HG03025 (cell line): Measurements from ENCODE around the gene HTR1B.
A peak's percentile ranks its signal among the peaks of the same experiment; 100 is the strongest.

Experiments
- ATAC-seq: cut with Tn5 transposase; IDR thresholded peaks from one replicate; pipeline ENCODE4 v1.9.1; 2021; ENCODE audit warnings: mild to moderate bottlenecking, moderate library complexity; ENCODE audit not compliant: unreplicated experiment, low FRiP score

The HTR1B gene

DNA sequence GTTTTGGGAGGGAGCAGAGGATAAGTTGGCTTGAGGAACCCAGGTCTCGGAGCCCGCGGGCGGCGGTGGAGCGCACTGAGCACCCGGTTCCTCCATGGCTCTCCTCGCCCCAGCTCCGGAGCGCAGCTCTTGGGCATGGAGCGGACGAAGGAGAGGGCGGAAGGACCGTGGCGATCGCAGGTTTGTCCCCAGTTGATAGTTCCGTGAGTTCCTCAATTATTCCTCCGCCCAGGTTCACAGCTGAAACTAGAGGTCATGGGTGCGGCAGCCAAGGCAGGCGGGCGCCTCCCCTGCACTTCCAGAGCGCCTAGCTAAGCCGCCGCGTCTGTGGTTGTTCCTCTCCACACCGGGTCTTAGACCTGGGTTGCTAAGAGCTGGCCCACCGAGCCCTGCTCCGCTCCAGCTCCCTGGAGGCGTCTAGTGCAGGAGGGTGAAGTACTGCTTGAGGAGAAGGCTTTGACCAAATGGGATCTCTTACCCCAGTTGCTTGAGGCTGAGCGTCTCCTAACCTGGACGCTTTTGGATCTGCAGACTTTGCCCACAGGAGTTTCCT is at the start of gene HTR1B:
HTR1B (minus strand) TSS at position 184 of the 553 bp plus-strand sequence; CDS start at position 96, 88 bp downstream.
- ATAC-seq, result no peak

- ATAC-seq, result no peak
These were observed 49.3 kb upstream of the HTR1B start for GRCh38 chr6:77512554-77512953.

DNA sequence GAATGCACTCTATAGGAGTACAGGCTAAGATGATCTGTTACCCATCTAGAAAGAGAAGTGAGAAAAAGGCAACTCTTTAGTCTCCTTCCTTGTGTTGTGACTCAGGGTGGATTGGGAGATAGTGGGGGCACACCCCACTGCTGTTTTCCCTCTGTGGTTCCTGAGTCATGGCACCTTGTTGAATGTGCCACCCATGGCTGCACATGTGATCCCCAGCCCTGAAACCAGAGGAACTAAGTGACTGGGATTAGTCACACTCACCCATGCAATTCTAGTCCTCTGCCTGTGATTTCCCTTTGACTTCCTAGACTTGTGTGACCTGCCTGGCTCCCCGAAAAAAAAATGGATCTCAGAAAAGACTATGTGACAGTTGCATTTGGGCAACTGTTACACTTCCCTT is 48.6 kb upstream of the HTR1B start:
- ATAC-seq, result no peak

DNA sequence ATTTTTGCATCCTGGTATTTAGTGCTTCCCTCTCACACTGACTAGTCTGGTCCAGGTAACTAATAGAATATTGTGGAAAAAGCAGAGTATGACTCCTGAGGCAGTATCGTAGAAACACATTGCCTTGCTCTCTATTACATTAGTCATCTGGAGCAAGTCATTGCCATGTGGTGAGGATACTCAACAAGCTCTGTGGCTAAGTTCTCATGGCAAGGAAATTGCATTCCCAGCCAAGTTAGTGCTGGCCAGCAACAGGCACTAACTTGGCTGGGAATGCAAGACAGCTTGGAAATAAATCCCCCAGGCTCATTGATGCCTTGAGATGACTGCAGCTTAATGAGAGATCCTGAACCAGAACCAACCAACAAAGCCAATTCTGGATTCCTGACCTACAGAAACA is 39.7 kb upstream of the HTR1B start:
- no peak for ATAC-seq

DNA sequence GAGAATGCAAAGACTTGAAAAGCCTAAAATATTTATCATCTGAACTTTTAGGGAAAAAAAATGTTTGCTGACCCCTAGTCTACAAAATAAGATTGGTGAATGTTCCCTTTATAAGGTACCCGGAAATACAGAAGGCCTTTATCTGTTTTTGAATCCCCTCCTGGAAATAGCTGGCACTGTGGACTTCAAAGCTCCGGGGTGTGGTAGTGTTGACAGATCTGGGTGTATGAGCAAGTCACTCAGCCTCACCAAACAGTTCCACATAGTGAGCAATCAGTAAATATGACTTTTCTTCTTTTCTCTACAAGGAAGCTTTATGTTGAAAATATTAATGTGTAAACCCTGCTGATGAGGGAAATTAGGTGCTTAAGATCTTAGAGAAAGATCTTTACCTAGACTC is 29.2 kb upstream of the HTR1B start:
- no peak for ATAC-seq

GRCh38 chr6:77487808-77488425 is 24.6 kb upstream of the HTR1B start:
- no peak for ATAC-seq

- no peak for ATAC-seq
These were observed 19.7 kb upstream of the HTR1B start for GRCh38 chr6:77482981-77483380.

- ATAC-seq, result no peak
These were observed 11.7 kb upstream of the HTR1B start for GRCh38 chr6:77474973-77475372.

- no peak for ATAC-seq
These were observed 11.1 kb upstream of the HTR1B start for GRCh38 chr6:77474286-77474956.

GRCh38 chr6:77470983-77471382 is 7.7 kb upstream of the HTR1B start:
- no peak for ATAC-seq

DNA sequence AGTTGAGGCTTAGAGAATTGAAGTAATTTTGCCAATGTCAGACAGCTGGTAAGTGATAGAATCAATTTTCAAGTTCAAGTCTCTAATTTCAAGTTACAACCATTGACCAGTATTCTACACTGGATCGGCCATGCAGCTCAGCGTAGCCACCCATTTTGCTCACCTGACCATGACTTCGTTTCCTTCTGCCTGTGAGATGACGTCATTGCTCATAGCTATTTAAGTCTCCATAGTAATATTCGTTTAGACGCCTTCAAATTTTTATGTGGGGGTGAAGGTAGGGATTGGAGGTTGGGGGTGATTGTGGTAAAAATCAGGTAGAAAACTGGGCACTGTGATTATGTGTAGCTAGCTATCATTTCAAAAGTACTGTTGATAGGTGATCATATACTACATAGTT is 5.6 kb upstream of the HTR1B start:
- no peak for ATAC-seq

GRCh38 chr6:77466451-77467437 is 3.5 kb upstream of the HTR1B start:
- ATAC-seq, result peak; percentile 48

- peak; percentile 78 for ATAC-seq
These were observed 2.8 kb upstream of the HTR1B start for GRCh38 chr6:77466055-77466450.

GRCh38 chr6:77464495-77464867 is 1.2 kb upstream of the HTR1B start:
- ATAC-seq, result no peak

- no peak for ATAC-seq
These were observed 687 bp upstream of the HTR1B start for GRCh38 chr6:77463861-77464494.

GRCh38 chr6:77462359-77463307 is 658 bp downstream of the HTR1B start:
- ATAC-seq, result no peak

- ATAC-seq, result no peak
These were observed 1.5 kb downstream of the HTR1B start for GRCh38 chr6:77461796-77462195.

DNA sequence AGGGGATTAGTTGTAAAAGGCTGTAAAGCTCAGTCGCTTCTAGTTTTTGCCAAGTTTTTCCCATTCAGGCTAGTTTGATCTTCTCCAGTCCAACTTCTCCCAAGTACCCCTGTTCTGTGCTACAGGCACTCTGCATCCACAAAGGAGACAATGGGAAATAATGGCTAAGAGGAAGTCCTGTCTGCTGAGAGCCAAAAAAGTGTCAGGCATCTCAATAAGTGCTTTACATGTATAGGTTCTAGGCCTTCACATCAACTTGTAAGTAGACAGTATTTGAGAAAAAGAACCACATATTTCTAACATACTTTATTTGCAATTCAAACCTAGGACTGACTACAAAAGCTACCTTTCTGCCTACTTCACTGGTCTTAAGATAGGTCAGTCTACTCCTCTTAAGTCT is 4.9 kb downstream of the HTR1B start:
- no peak for ATAC-seq

DNA sequence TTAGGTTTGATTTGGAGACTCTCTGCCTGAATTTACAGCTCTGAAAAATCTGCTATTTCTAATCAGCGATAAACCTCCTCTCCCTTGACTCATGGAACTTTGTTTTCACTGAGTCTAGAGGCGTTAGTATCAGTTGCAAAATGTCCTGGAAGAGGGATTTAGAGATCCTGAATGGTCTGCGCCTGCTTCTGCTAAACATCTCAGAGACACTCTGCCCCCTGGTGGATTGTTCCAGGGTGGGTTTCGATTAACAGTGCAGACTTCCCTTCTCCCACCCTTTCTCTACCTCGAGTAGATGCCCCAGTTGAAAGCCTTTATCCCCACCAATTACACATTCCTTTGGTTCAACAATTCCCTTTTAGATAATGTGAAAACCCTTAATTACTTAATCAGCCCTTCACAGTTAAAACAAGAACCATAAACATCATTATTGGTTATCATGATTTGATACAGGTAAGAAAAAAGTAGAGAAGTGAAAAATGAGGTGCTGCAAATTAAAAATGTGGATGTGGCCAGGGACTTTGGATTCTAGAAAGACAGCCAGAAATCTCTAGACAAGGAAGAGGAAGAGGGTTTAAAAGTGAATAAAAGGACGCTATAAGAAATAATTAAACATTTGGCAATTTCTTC is 5.5 kb downstream of the HTR1B start:
- ATAC-seq, result peak; percentile 90
